Right atrium auricular region (tissue), 2 donors: ENCODE measurements around the gene UNC45A. TPM values are rescaled to one million over a fixed set of nuclear protein-coding genes. Genes with fewer than 3 reads are reported as not detected.

Source experiments
- DNase-seq: peaks from one replicate; pipeline ENCODE4 v3.0.0-alpha.2; 2019; ENCODE audit warnings: low spot score
- H3K27ac ChIP-seq, 2 donors: fragments of 200-600 bp; sonication (generic); 1 replicate in 1 of 2; 2 replicates in 1 of 2; pipeline ENCODE4 v1.5.1; 2016 to 2019
- H3K27me3 ChIP-seq, 2 donors: fragments of 200-600 bp; sonication (generic); one replicate each; pipeline versions ENCODE4 v1.5.1 to v1.6.0; 2017 to 2019
- H3K36me3 ChIP-seq: fragments of 200-600 bp; sonication (generic); one replicate; pipeline ENCODE4 v1.5.1; 2016
- H3K4me1 ChIP-seq, 2 donors: fragments of 200-600 bp; sonication (generic); one replicate each; pipeline versions ENCODE4 v1.5.1 to v1.6.0; 2017 to 2019
- H3K4me3 ChIP-seq, 2 donors: fragments of 200-600 bp; sonication (generic); 1 replicate in 1 of 2; 2 replicates in 1 of 2; pipeline ENCODE4 v1.5.1; 2017 to 2019; ENCODE audit warnings: mild to moderate bottlenecking in 1 of 2, moderate library complexity in 1 of 2
- H3K9me3 ChIP-seq, 2 donors: fragments of 200-600 bp; sonication (generic); one replicate each; pipeline ENCODE4 v1.5.1; 2019
- total RNA-seq, 2 donors: library from RNA; depleted of rRNA; stranded (reverse); fragments of >200 nt; gene quantifications; one replicate each; pipeline ENCODE4 v1.1.0, GENCODE V29; 2016
- TF ChIP-seq, protein P1 (sequence below), 2 donors: fragments of 200-600 bp; sonication (generic); IDR thresholded peaks; one replicate each; pipeline ENCODE4 v1.5.1; 2019; ENCODE audit warnings: antibody characterized with exemption in 2 of 2

UNC45A gene
- total RNA-seq, 2 donors from 2014 or later: 17.4 to 19.0 TPM

DNA sequence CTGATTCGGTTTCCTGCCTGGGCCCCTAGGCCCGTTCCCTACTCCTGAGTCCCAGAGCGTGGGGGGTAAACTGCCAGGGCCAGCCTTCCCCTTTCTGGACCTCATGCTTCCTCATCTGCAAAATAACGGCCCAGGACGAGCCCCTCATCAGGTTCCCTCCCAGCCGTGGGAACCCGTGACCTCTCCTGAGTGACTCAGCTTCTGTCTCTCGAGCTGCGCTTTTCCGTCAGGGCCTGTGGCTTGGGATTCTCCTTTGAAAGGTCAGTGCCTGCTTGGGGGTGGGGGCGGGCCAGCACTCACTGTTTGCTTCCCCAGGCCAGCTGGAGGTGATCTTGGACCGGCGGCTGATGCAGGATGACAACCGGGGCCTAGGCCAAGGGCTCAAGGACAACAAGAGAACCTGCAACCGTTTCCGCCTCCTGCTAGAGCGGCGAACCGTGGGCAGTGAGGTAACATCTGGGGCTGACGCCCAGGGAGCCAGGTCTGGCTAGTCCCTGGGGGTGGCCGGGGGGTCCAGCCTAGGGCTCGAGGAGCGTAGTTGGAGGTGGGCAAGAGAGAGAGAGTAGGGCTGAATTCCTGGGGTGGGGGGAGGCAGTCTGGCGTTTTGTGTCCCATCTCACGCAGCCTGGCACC is 19.2 kb upstream of the UNC45A start:
- Histone ChIP-seq H3K27me3 (no peaks in the 10 kb centered on the region), H3K4me1 (peaks cover 0 to 51% of the 10 kb centered on the region in 2 donors), H3K4me3 (no peak overlapping the region), H3K36me3 (peaks cover 96% of the 10 kb centered on the region), H3K27ac (peak overlapping the region; percentile 76 to 89), H3K9me3 (no peaks in the 10 kb centered on the region)
- DNase-seq: peak; percentile 66
- TF ChIP-seq, protein P1, sequence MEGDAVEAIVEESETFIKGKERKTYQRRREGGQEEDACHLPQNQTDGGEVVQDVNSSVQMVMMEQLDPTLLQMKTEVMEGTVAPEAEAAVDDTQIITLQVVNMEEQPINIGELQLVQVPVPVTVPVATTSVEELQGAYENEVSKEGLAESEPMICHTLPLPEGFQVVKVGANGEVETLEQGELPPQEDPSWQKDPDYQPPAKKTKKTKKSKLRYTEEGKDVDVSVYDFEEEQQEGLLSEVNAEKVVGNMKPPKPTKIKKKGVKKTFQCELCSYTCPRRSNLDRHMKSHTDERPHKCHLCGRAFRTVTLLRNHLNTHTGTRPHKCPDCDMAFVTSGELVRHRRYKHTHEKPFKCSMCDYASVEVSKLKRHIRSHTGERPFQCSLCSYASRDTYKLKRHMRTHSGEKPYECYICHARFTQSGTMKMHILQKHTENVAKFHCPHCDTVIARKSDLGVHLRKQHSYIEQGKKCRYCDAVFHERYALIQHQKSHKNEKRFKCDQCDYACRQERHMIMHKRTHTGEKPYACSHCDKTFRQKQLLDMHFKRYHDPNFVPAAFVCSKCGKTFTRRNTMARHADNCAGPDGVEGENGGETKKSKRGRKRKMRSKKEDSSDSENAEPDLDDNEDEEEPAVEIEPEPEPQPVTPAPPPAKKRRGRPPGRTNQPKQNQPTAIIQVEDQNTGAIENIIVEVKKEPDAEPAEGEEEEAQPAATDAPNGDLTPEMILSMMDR (IDR thresholded peaks at IDR 0.05): no peak

DNA sequence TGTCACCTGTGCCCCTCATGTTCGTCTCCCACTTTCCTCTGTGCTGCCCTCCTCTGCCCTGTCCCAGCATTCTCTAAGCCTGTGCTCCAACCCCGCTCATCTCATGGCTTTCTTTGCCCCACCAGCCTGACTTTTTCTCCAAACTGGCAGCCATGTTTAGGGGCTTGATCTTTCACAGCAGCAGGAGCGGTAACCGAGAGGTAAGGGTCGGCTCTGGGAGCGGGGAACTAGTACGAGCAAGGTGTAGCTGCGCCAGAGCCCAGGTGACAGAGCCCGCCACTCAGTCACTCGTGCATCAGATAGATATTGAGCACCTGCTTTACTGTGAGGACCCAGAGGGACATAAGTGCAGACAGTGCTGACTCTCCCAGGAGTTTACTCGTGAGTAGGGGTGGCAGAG is 18.6 kb upstream of the UNC45A start:
- Histone ChIP-seq H3K27ac (peak overlapping the region; percentile 76 to 89), H3K4me1 (peaks cover 0 to 51% of the 10 kb centered on the region in 2 donors), H3K4me3 (no peak overlapping the region), H3K9me3 (no peaks in the 10 kb centered on the region), H3K27me3 (no peaks in the 10 kb centered on the region), H3K36me3 (peaks cover 96% of the 10 kb centered on the region)
- TF ChIP-seq, protein P1 (IDR thresholded peaks at IDR 0.05): no peak
- no peak for DNase-seq

- Histone ChIP-seq H3K36me3 (peaks cover 86% of the 10 kb centered on the region), H3K27ac (peak overlapping the region; percentile 76 to 89), H3K9me3 (no peaks in the 10 kb centered on the region), H3K4me3 (no peak overlapping the region), H3K4me1 (peaks cover 0 to 51% of the 10 kb centered on the region in 2 donors), H3K27me3 (no peaks in the 10 kb centered on the region)
- DNase-seq: no peak
- TF ChIP-seq, protein P1 (IDR thresholded peaks at IDR 0.05): no peak
These were observed 17.5 kb upstream of the UNC45A start for GRCh38 chr15:90917569-90917968.

DNA sequence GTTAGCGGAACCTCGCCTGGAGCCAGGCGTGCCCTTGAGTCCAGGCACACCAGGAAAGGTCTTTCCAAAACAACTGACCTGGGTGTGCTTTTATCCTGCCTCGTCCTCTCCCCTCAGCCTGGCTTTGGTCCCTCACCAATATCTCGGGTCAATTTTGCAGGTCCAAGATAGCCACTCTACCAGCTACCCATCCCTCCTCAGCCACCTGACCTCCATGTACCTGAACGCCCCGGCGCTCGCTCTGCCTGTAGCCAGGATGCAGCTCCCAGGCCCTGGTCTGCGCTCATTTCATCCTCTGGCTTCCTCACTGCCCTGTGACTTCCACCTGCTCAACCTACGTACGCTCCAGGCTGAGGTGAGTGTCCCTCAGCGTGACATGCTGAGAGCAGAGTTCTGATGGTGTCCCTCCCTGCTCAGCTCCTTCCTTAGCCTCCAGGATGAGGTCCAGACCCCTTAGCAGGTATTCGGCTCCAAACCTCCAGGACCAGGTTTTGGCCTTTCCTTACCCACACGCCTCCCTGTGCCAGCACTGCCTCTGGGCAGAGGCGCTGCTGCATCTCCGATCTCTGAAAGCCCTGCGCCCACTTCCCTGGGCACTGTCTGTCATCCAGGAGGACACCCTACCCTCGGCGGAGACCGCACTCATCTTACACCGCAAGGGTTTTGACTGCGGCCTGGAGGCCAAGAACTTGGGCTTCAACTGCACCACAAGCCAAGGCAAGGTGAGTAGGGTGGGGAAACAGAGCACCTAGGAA is 16.9 kb upstream of the UNC45A start:
- peaks cover 79% of the 10 kb centered on the region for H3K36me3 ChIP-seq
- no peaks in the 10 kb centered on the region for H3K27me3 ChIP-seq
- H3K27ac ChIP-seq: peak overlapping the region; percentile 76 to 89
- TF ChIP-seq, protein P1 (IDR thresholded peaks at IDR 0.05): no peak
- no peak overlapping the region for H3K4me3 ChIP-seq
- peaks cover 0 to 51% of the 10 kb centered on the region in 2 donors for H3K4me1 ChIP-seq
- no peak for DNase-seq
- H3K9me3 ChIP-seq: no peaks in the 10 kb centered on the region

GRCh38 chr15:90918835-90919234 is 16.2 kb upstream of the UNC45A start:
- peak overlapping the region; percentile 76 to 89 for H3K27ac ChIP-seq
- H3K9me3 ChIP-seq: no peaks in the 10 kb centered on the region
- DNase-seq: no peak
- H3K4me3 ChIP-seq: no peak overlapping the region
- peaks cover 0 to 51% of the 10 kb centered on the region in 2 donors for H3K4me1 ChIP-seq
- H3K27me3 ChIP-seq: no peaks in the 10 kb centered on the region
- TF ChIP-seq, protein P1 (IDR thresholded peaks at IDR 0.05): no peak
- H3K36me3 ChIP-seq: peaks cover 73% of the 10 kb centered on the region
